Hematopoietic multipotent progenitor cell (in vitro differentiated cells): Measurements from ENCODE around the gene MPO. TPM values are rescaled to one million over a fixed set of nuclear protein-coding genes. Genes with fewer than 3 reads are reported as not detected.

Experiments
- DNase-seq, 3 donors: peaks; one replicate each; pipeline ENCODE4 v3.0.0-alpha.2; 2011 to 2015; ENCODE audit warnings: low read depth in 2 of 3, low spot score in 2 of 3
- total RNA-seq: library from RNA; depleted of rRNA; stranded (reverse); fragments of >200 nt; gene quantifications from one replicate; pipeline ENCODE4 v1.2.3, GENCODE V29; 2012

The MPO gene
- 371 TPM for total RNA-seq

- no peak for DNase-seq
These were observed at the start of gene MPO for GRCh38 chr17:58280480-58281217. TSS of gene MPO (minus strand) at chr17:58280935. CDS start at chr17:58280758, 177 bp downstream.

GRCh38 chr17:58329810-58330537 is 49.2 kb upstream of the MPO start:
- DNase-seq = peak in 1 of 3 donors; percentile 51

GRCh38 chr17:58329035-58329809 is 48.5 kb upstream of the MPO start:
- DNase-seq = peak in 2 of 3 donors; percentile 87 to 92

- peak in 2 of 3 donors; percentile 84 to 88 for DNase-seq
These were observed 47.7 kb upstream of the MPO start, which contains the start of gene TSPOAP1 for GRCh38 chr17:58328195-58329034. TSS of gene TSPOAP1 (minus strand) at chr17:58328795. CDS start at chr17:58327920, 875 bp downstream.

GRCh38 chr17:58327363-58328194 is 46.8 kb upstream of the MPO start:
- DNase-seq = peak in 1 of 3 donors; percentile 40

GRCh38 chr17:58326609-58327362 is 46.1 kb upstream of the MPO start:
- no peak for DNase-seq

GRCh38 chr17:58325976-58326468 is 45.3 kb upstream of the MPO start:
- DNase-seq = no peak

- DNase-seq = no peak
These were observed 44.6 kb upstream of the MPO start for GRCh38 chr17:58325289-58325726.

- peak in 1 of 3 donors; percentile 41 for DNase-seq
These were observed 43.9 kb upstream of the MPO start for GRCh38 chr17:58324409-58325288.

GRCh38 chr17:58324056-58324408 is 43.3 kb upstream of the MPO start:
- no peak for DNase-seq

GRCh38 chr17:58323366-58324055 is 42.8 kb upstream of the MPO start:
- DNase-seq = no peak

GRCh38 chr17:58322581-58323185 is 41.9 kb upstream of the MPO start:
- no peak for DNase-seq

GRCh38 chr17:58321571-58322525 is 41.1 kb upstream of the MPO start:
- no peak for DNase-seq

GRCh38 chr17:58320570-58321323 is 40.0 kb upstream of the MPO start:
- DNase-seq = no peak

- DNase-seq = no peak
These were observed 39.4 kb upstream of the MPO start for GRCh38 chr17:58320163-58320558.
